T-helper 22 cell (primary cell): ENCODE measurements around the gene CDK14.
"Not testable (repeated sequence)": the region's sequence is repeated elsewhere in the genome, so short reads cannot be mapped to it uniquely, and the experiment has no call there.

Experiments
- DNase-seq: peaks from one replicate; pipeline ENCODE4 v3.0.0-alpha.2; 2020; ENCODE audit warnings: low read depth

Gene CDK14

DNA sequence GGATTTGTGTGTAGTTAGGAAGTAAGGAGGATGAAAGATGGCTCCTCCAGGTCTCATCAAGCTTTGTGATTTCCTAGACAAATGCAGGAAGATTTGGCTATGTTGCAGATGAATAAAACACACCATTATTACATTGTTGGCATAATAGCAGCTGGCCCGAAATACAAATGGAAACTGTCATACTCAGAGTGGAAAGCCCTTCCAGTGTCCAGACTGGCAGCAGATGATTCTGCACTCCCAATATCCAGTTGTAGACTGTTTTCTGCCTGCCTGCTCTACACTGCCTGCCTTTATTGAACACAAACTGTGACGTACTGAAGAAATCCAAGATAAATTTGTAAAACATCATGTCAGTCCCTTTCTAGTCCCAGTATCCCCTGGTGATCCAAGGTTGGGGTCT, 568.4 kb downstream of the CDK14 start:
- no peak for DNase-seq

DNA sequence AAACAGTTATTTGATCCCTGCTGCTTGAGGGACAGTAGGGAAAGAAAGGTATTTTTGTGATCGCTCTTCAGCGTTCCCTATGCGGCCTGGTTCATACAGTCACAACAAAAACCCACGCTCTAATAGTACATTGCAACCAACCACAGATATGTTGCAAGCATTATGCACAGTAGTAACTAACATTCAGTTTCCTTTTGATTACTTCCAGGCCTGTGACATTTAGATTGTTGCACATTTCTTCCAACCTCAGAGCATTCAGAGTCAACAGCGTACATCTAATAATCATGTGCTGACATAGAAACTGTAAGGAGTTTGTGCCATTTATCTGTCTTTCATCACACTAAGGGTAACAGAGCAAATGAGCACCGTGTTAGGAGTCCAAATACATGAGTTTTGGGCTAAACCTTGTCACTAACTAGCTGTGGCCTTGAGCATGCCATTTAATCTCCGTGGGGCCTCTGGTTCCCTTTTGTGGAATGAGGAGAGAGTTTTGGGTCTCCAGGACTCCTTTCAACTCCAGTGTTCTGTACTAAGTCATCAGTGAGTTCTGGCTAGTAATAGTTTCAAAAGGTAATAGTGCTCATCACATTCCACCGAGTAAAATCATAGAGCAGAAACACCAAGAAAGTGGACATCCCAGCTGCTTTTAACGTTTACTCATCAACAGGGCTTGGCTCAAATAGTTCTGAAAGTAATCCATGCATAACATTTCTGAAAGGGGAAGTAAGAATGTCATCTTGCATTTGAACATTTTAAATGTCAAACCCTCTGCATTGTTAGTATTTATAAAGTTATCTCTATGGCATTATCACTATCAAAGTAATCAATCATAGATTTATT, 569.1 kb downstream of the CDK14 start:
- DNase-seq = no peak

DNA sequence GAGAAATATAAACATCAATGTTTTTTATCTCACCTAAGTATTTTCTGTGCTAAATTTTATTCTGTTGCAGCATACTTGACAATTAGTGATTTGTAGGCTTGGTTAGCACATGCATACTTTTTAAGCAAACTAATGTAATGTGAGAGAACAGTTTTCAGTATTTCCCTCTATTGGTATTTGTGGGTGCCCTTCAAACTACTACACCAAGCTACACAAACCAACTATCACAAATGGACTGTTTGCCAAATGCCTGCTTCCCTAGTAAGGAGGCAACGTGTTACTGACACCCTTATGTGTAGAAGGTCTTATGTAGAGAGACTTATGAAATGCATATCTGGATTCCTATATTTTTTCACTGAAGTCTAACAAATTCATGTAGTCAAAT, 569.7 kb downstream of the CDK14 start:
- DNase-seq = no peak

DNA sequence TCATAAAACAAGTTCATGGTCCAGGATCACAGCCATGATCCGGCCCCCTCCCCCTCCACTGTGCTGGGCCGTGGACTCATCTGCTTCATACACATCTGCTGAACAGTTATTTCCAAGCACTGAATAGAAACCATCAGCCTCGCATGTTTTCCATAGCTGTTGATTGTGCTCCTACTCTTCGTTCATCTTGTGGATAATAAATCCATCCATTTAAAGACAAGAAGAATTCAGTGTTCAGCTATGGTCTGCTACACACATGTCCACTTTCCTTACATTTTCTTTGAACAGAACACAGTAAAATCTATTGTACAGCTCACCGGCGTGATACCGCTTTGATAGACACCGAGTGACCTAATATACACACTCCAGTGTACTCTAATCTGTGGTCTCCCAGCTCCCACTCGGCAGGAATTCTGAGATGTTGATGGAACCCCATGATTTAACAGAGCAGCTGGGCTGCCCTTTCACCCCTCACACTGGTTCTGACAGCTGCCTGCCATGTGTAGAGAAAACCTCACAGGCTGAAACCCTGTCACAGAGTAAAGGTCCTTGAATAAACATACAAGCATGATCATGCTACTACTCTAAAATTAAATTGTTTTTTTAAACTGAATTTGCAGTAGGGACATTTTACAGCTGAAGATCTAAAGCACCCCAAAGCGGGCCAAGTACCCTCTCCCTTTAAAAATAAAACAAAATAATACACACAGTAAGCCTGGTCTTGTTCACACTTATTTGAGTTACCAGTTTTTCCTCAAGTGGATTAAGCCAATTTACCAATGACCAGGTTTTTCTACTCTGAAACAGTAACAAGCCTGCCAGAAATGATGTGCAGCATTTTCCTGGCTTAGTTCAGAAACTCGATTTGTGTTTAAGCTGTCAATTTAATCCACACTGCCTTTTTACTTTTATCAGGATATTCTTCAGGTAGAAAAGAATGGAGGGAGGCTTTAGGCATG, 573.0 kb downstream of the CDK14 start:
- no peak for DNase-seq

DNA sequence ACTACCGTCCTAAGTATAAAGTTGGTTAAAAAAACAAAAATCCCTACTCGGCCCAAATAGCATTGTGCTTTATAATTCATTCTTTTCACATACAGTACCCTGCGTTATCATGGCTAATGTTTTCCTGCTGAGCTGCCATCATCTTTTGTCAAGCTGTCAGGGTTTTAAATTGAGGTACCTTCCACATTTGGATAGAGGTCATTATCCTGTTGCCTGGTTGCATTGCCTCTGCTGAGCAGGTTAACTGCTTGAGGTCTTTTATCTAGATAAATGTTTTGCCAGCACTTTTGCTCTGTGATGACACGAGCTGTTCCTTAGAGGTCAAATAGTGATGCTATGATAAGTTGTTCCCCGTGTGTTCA, 573.7 kb downstream of the CDK14 start:
- DNase-seq = no peak

DNA sequence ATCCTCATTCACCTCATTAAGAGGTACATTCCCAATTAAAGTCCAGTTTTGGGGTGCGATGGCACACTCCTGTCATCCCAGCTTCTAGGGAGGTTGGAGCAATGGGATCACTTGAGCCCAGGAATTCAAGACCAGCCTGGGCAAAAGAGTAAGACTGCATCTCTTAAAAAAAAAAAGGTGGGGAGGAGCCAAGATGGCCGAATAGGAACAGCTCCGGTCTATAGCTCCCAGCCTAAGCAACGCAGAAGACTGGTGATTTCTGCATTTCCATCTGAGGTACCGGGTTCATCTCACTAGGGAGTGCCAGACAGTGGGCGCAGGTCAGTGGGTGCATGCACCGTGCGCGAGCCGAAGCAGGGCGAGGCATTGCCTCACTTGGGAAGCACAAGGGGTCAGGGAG, 577.1 kb downstream of the CDK14 start:
- not testable (repeated sequence) for DNase-seq

DNA sequence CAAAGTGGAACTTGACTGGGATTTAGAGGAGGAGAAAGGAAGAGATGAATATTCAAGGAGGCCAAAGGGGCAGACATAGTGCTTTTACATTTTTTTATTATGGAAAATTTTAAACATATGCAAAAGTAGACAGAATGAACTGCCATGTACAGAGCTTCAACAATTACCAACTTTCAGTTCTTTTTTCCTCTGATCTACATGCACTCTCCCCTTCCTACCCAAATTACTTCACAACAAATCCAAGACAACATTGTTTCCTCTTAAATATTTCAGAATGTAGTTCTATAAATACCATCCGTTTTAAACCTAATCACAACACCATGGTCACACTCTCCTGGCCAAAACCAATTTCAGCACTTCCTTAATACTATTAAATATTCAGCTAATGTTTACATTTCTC, 584.6 kb downstream of the CDK14 start:
- DNase-seq = no peak

DNA sequence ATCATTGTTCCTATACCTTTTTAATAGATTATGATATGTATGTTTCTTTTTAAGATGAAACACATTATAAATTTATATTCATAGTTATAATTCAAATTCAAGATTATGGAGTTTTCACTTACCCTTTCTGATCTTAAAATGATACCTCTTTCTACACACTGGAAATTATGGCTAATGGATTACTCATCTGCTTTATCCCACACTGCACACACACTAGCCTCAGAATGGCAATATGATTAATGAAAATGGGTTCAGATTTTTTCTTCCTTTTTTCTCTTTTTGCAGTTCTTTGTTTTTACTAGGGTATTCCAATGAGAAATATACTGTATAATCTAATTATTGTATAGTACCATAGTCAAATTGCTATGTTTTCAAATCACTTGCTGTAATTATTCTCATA, 585.8 kb downstream of the CDK14 start:
- no peak for DNase-seq

DNA sequence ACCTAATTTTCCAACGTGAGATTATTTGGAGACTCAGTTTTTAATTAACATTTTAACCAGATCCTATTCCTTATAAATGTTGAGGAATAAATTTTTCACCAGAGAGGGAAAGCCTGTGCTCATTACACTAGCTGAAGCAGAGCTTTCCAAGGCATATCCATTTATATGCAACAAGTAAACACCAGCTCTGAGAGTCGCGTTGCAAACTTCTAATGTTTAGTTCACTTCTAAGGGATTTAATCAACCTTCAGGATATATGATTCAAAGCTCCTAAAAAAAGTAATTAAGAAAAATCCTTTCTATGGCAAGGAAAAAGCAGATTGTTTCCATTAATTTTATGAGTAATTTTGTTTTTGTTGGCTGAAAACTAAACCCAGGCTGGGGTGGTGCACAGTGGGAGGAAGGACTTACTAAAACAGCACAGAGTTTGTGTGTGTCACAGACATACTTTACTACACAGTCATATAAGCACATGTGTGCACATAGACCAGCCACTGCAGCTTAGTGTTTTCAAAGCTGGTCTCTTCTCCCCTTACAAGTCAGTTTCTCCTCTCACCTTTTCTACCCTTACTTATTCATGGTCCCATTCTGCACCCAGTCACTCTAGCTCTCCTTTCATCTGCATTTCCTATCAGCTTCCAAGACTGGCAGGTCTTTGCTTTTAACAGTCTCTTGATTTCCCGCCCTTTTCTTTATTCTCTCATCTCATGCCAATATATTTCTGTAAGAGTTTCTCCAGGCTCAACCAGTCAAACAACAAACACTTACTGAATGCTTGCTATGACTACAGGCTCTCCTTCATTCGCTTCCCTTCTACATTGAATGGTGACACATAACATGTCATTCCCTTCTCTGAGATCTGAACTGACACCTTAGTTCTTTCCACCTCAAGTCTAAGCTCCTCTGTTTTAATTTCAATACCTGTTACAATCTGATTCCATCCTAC, 587.0 kb downstream of the CDK14 start:
- DNase-seq = no peak

DNA sequence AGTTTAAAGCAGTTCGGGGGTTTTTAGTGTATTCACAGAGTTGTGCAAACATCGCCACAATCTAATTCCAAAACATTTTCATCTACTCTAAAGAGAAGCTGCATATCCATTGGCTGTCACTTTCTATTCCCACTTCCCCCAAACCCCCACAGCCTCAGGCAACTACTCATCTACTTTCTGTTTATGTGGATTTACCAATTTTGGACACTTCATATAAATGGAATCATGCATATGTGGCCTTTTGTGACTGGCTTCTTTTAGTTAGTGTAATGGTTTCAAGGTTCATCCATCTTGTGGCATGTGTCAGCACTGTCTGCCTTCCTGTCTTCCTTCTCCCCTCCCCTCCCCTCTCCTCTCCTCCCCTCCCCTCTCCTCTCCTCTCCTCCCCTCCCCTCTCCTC, 589.6 kb downstream of the CDK14 start:
- no peak for DNase-seq

DNA sequence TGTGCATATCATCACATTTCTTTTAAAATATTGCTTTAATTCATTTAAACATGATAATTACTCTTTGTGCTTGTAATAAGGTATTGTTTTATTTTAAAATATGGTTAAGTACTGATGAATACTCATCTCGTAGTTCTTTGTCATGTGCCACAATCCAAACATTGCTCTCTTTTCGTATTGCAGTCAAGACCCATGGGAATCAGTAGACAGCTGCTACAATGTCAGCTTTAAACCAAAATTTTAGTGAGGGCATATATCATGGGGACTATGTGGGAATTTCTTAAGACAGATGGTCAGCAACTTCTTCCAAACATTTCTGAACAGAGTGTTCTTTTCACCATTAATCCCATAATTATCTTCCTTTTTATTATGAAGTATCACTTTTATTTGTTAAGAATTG, 590.9 kb downstream of the CDK14 start:
- no peak for DNase-seq

DNA sequence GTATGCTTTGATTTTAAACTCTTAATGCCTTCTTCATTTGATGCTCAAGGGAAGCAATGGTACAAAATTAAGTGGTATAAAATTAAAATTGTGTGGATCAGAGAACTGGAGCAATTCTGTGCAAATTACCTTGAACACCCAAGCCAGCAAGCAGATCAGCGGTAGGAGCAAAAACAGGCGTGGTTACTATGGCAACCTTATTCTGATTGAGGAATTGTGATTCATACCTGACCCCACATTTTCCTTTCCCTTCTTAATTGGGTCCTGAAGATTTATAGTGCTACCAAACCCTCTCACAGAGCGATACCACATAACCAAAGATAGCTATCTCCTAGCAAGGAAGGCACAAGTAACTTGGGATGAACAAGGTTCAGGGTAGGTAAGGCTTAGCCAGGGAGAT, 595.6 kb downstream of the CDK14 start:
- DNase-seq = no peak

DNA sequence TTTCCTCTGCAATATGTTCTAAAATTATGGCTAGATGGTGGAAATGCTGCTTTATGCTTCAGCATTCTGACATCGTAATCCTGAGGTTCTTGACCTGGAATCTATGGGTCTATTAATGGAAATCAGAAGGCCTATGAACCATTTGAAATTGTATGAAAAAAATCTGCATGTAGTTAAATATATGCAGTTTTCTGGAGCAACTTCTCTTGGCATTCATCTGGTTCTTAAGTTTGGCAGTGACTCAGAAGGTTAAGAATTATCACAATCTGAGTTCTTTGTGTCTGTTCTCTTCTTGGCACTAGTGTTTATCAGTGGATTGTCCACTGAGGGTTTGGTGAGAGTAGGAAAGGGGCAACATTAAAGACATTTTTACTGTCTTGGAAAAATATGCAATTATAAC, 597.0 kb downstream of the CDK14 start:
- DNase-seq = no peak

DNA sequence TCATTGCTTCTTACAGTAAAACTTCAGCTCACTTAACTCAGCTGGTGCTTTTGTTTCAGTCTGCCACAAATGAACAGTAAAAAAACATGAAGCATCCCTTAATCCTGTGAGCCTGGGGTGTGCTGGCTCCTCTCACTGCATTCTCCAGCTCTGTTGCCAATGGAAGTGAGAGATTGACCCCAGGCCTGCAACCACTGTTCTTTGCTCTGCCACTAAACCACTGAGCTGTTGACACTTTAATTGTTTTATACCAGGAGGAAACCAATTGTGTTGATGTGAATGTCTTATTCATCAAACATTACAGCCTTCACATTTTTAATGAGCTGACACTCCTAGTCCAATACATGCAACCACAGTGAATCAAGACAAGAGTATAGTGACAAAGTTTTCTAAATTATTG, 598.7 kb downstream of the CDK14 start:
- DNase-seq = no peak

DNA sequence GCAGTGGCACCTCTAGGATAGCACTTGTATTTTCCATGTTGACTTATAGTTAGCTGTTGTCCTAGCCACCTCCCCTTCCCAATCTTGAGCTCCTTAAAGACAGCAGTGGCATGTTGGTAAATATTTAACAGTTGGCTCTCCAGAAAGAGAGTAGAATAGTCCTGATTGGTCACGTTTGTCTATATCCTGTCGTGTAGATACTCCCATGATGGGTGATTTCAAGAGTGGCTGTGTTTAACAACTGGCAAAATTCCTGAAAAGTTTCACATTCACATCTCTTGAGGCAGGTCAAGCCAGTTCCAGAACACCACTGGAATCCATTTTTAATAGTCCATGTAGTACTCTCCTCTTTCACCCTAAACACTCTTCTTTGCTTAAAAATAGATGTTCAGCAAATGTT, 599.9 kb downstream of the CDK14 start:
- DNase-seq = no peak

DNA sequence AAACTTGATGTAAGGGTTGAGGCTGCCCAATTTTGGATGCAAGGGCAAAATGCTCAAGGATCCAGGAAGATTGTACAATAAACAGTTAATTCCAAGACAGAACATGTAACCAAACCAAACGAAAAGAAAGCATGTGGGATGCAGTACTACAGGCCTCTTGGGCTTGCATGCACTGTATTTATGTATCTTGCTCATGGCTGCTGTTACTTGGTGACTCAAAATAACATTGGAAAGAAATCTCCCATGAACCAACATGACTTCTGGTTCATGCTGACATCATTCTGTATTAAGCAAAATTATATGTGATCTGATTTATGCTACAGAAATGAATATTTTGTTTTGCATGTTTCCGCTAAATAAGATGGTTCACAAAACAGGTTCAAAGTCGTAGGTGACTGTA, 602.2 kb downstream of the CDK14 start:
- no peak for DNase-seq

DNA sequence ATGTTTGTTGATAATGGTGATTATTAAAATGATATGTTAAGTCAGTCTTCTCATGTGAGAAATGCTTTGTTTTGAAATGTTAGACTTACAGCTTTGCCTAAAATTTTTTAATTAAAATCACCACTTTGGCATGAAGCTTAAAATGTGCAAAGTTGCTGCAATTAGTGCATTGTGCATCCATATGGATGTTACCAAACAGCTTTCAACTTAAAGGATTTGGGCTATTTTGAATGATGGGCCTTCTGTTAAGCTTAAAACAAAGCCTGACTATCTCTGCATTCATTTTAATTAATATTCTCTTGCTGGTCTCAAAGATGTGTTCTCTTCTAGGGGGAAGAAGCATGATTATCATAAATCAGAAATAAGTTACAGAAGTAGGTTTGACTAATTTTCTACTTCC, 603.5 kb downstream of the CDK14 start:
- no peak for DNase-seq

DNA sequence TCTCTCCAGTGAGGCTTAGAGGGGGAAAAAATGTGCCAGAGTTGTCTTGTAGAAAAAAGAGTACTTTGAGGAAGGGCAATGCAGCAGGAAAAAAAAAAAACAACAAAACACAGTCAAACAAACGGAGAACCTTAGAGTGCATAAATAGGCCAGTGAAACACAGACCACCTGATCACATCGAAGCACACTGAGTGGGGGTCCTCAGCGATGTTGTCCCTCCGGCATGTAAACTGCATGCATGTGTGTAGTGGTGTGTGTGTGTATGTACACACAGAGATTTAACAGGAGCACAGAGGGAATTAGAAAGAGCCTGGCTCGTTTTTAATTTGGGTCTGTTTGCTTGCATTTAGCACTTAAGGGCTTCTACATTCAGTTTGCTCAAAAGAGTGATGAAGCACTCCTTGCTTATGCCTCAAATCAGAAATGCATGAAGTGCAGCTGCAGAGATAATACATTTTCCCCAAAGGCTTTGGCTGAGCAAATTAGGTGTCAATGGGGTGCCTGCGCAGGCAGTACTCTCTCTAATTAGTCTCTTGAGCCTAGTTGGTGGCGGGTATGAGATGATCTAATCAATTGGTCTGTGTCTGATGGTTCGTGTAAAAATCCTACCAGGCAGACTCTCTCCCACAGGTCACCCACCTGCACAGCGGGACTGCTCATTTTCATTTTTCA, 605.5 kb downstream of the CDK14 start:
- DNase-seq = no peak

DNA sequence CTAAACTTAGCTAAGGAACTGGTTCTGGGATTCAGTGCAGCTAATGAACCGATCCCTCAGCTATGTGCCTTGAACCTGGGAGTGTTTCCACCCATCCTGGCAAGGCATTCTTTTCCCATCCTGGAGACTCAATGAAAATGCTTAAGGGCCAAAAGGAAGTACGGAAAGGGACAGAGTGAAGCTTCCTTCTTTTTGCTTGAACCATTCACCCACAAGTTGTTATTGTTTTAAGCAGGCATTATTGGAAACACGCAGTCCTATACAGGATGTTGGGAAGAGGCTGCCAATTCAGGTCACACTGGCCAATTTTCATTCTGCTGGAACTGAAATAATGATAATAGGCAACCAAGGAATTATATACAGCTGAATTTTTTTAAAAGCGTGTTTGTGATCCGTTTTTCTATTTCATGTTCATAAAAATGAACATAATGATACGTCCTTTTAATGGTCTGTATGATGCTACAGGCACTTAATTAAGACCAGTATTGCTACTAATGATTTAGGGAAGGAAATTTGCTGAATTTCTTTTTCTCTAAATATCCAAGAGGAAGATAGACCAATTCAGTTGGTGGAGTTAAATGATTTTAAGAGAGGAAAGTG, 610.3 kb downstream of the CDK14 start:
- no peak for DNase-seq

DNA sequence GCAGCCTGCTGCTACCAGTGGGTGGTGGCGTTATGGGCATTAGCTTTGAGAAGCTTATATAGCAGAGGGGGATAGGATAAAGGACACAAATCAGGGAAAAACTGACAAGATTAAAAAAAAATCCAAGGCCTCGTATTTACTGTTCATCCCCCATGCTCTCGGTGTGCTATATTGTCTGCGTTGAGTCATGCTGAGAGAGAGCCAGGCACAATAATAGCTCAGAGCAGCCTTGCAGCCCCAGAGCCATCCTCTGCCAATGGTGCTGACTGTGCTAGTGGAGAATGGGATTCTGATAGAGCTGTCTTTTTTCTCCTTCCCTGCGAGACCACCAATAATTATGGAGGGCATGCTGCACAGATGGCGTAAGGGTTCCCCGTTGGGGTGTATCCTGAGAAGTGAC, 616.5 kb downstream of the CDK14 start:
- no peak for DNase-seq

DNA sequence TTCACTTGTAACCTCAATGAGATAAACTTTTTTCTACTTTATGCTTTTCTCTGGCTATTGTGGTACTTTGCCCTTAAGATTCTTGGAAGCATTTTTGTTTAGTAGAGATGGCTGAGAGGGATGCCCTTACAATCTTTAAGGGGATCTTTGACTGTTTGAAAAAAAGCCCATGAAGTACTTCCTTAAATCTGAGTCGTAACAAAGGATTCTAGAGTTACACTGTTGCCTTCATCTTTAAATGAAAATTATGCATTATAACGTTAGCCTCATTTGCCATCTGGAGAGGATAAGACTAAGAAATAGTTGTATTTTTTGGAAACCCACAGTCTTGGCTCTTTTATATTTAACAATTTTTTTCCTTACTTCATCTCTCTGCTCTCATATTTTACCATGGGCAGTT, 630.3 kb downstream of the CDK14 start:
- DNase-seq = no peak
